ENCODE results near the gene MANSC4. TPM values are rescaled to one million over a fixed set of nuclear protein-coding genes. Genes with fewer than 3 reads are reported as not detected.

Gene MANSC4
- total RNA-seq, 1 donor: not detected

DNA sequence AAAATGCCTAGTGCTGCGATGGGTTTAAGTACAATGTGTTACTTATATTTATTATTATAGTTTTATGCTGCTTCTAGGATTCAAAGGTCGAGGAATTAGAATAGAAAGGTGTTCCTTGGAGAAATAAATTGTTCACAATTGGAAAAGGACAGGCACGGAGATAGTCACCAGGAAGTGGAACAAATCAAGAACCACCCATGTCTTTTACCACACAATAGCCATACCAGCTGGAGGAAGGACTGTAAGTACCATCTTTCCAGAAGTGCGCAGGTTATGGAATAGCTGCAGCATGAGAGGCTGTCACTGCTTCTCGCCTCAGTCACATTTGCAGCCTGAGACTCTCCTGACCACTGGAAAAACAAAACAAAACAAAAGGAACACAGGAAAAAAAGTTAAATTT, 40.5 kb upstream of the MANSC4 start:
- Histone ChIP-seq H3K36me3 (ENCODE audit: insufficient read depth, low read length) (no peaks in the 10 kb centered on the region), H3K79me2 (ENCODE audit: insufficient read depth, low read length) (no peaks in the 10 kb centered on the region), H3K4me2 (ENCODE audit: insufficient read depth, low read length) (no peak overlapping the region), H3K4me3 (ENCODE audit: insufficient read depth, low read length) (no peak overlapping the region), H4K20me1 (ENCODE audit: insufficient read depth, low read length) (no peaks in the 10 kb centered on the region), H3K27ac (ENCODE audit: low read depth, low read length) (no peak overlapping the region), H3K4me1 (ENCODE audit: insufficient read depth, low read length) (peaks cover 12% of the 10 kb centered on the region), H3K27me3 (ENCODE audit: insufficient read depth, low read length) (no peaks in the 10 kb centered on the region), H2AFZ (ENCODE audit: low read length) (no peak overlapping the region), H3K9me3 (ENCODE audit: low read depth, low read length) (no peaks in the 10 kb centered on the region)
- DNase-seq (ENCODE audit: insufficient read length, low spot score, missing footprints): no peak
- TF ChIP-seq, protein P1, sequence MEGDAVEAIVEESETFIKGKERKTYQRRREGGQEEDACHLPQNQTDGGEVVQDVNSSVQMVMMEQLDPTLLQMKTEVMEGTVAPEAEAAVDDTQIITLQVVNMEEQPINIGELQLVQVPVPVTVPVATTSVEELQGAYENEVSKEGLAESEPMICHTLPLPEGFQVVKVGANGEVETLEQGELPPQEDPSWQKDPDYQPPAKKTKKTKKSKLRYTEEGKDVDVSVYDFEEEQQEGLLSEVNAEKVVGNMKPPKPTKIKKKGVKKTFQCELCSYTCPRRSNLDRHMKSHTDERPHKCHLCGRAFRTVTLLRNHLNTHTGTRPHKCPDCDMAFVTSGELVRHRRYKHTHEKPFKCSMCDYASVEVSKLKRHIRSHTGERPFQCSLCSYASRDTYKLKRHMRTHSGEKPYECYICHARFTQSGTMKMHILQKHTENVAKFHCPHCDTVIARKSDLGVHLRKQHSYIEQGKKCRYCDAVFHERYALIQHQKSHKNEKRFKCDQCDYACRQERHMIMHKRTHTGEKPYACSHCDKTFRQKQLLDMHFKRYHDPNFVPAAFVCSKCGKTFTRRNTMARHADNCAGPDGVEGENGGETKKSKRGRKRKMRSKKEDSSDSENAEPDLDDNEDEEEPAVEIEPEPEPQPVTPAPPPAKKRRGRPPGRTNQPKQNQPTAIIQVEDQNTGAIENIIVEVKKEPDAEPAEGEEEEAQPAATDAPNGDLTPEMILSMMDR (IDR thresholded peaks at IDR 0.05; ENCODE audit: extremely low read depth, low read depth, low read length): no peak

DNA sequence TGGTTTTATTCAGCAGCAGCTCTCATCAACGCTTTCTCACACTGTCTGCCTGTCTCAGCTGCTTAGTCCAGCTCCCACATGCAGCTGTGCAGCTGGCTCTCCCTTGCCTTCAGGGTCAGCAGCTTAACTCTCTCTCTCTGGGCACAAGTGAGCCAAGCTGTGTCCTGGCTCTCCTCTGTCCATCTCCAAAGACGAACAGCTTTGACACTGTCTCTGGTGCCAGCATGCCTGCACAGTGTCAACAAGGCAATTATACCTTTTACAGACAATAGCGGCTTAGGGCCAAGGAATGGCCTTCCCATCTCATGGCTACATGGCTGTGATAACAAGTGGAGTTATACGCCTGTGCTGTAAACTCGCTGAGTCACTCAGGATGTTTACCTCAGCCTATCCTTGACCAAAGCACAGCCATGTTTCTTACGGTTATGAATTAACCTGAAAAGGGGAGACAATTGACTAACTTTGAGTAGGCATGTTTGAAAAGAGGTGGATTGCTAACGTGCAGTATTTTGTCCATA, 38.4 kb upstream of the MANSC4 start:
- Histone ChIP-seq H3K36me3 (ENCODE audit: insufficient read depth, low read length) (no peaks in the 10 kb centered on the region), H3K4me3 (ENCODE audit: insufficient read depth, low read length) (no peak overlapping the region), H3K4me2 (ENCODE audit: insufficient read depth, low read length) (no peak overlapping the region), H3K27ac (ENCODE audit: low read depth, low read length) (no peak overlapping the region), H3K9me3 (ENCODE audit: low read depth, low read length) (no peaks in the 10 kb centered on the region), H3K79me2 (ENCODE audit: insufficient read depth, low read length) (no peaks in the 10 kb centered on the region), H4K20me1 (ENCODE audit: insufficient read depth, low read length) (no peaks in the 10 kb centered on the region), H2AFZ (ENCODE audit: low read length) (no peak overlapping the region), H3K4me1 (ENCODE audit: insufficient read depth, low read length) (peaks cover 12% of the 10 kb centered on the region), H3K27me3 (ENCODE audit: insufficient read depth, low read length) (no peaks in the 10 kb centered on the region)
- DNase-seq (ENCODE audit: insufficient read length, low spot score, missing footprints): no peak
- TF ChIP-seq, protein P1 (IDR thresholded peaks at IDR 0.05; ENCODE audit: extremely low read depth, low read depth, low read length): no peak

DNA sequence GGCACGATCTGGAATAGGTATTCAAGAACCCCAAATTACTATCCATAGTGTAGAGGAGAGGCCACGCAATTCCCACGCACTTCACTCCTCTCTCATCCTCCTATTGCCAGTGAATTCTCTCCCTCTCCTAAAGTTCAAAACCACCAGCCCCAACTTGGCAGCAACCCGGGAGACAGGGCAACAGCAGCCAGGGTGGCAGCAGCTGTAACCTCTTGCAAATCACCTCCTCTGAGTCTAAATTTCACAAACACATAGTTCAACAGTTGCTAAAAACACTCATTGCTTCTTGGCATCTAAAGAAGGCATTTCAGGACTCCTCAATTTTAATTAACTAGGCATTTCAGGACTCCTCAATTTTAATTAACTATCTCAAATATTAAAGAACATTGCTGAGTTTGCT, 37.7 kb upstream of the MANSC4 start:
- no peak for DNase-seq (ENCODE audit: insufficient read length, low spot score, missing footprints)
- H2AFZ ChIP-seq (ENCODE audit: low read length): no peak overlapping the region
- H3K4me3 ChIP-seq (ENCODE audit: insufficient read depth, low read length): no peak overlapping the region
- TF ChIP-seq, protein P1 (IDR thresholded peaks at IDR 0.05; ENCODE audit: extremely low read depth, low read depth, low read length): no peak
- no peak overlapping the region for H3K27ac ChIP-seq (ENCODE audit: low read depth, low read length)
- H4K20me1 ChIP-seq (ENCODE audit: insufficient read depth, low read length): no peaks in the 10 kb centered on the region
- no peaks in the 10 kb centered on the region for H3K79me2 ChIP-seq (ENCODE audit: insufficient read depth, low read length)
- H3K36me3 ChIP-seq (ENCODE audit: insufficient read depth, low read length): no peaks in the 10 kb centered on the region
- H3K9me3 ChIP-seq (ENCODE audit: low read depth, low read length): no peaks in the 10 kb centered on the region
- H3K4me1 ChIP-seq (ENCODE audit: insufficient read depth, low read length): peaks cover 12% of the 10 kb centered on the region
- no peaks in the 10 kb centered on the region for H3K27me3 ChIP-seq (ENCODE audit: insufficient read depth, low read length)
- H3K4me2 ChIP-seq (ENCODE audit: insufficient read depth, low read length): no peak overlapping the region

DNA sequence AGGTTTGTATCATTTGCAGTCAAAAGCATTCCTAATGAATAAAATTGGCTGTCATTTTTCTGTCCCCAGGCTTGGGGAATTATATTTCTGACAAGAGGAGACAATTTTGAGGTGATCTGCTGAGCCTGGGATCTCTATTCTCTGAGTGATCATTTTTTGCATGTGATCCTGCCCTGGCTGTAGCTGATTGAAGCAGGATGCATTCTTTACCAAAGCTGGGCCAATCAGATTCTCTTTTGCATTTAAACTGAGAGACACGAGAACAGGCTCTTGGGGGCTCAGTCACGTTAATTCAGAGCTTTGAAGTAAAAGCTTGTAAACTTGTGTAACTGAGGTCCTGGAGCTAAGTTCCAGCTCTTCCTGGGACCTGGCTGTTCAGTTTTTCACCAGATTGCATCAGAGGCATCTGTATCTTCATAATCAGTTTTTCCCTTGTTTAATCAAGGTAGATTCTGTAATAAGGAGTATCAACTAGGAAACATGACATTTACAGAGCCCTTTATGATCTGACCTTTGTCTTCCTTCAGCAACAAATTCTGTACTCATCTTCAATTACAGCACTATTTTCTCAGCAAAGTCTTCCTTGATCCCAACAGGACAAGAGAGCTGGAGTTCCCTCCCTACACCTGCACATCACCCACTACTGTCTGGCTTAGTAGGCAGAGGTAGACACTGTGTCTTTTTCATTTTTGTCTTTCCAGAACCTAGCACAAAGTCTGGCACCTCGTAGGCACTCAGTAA, 35.0 kb upstream of the MANSC4 start:
- TF ChIP-seq, protein P1 (IDR thresholded peaks at IDR 0.05; ENCODE audit: extremely low read depth, low read depth, low read length): no peak
- no peak for DNase-seq (ENCODE audit: insufficient read length, low spot score, missing footprints)
- no peak overlapping the region for H2AFZ ChIP-seq (ENCODE audit: low read length)
- H4K20me1 ChIP-seq (ENCODE audit: insufficient read depth, low read length): no peaks in the 10 kb centered on the region
- no peak overlapping the region for H3K4me3 ChIP-seq (ENCODE audit: insufficient read depth, low read length)
- no peaks in the 10 kb centered on the region for H3K36me3 ChIP-seq (ENCODE audit: insufficient read depth, low read length)
- H3K9me3 ChIP-seq (ENCODE audit: low read depth, low read length): no peaks in the 10 kb centered on the region
- H3K4me1 ChIP-seq (ENCODE audit: insufficient read depth, low read length): peaks cover 6% of the 10 kb centered on the region
- no peaks in the 10 kb centered on the region for H3K79me2 ChIP-seq (ENCODE audit: insufficient read depth, low read length)
- H3K27ac ChIP-seq (ENCODE audit: low read depth, low read length): no peak overlapping the region
- H3K27me3 ChIP-seq (ENCODE audit: insufficient read depth, low read length): no peaks in the 10 kb centered on the region
- H3K4me2 ChIP-seq (ENCODE audit: insufficient read depth, low read length): no peak overlapping the region
